GM04503 (cell line): ENCODE data around the gene B4GALT5.

Source experiments
- DNase-seq: peaks from one replicate; pipeline ENCODE4 v3.0.0-alpha.2; 2012; ENCODE audit warnings: low read depth

The B4GALT5 gene

GRCh38 chr20:49603209-49603627 lies 110.5 kb downstream of the B4GALT5 start:
- no peak for DNase-seq

DNA sequence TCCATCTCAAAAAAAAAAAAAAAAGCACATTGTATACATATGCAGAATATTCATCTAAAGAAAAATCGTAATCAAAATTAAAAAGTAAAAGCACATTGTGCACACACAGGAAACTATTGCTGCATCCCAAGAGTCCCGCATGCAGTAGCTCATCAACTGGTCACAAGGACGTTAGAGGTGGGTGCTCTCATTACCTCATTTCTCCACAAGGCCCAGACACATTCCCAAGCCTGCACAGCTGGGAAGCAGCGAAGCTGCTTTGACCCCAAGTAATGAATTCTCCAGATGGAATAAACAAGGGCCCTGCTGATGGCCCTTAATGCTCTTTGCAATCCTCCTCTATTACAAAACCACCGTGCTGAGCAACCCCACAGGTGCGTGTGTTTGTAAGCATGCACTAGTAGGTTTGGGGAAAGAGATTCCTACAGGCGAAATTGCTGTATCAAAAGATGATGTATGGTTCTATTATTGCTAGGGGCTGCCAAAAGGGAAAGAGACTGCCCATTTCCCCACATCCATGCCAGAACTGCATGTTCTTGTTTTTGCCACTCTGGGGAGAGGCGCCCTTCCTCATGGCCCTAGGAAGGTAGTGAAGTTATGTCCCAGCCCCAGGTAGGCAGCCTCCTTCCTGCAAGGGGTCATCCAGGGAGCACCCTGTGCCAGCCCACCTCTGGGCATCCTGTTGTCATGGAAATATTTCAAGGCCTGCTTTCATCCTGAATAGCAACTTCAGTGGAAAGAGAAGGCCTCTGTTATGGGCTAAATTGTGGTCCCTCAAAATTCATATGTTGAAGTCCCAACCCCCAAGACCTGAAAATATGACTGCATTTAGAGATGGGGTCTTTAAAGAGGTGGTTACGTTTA lies 111.1 kb downstream of the B4GALT5 start:
- no peak for DNase-seq

GRCh38 chr20:49601153-49601924 lies 112.3 kb downstream of the B4GALT5 start:
- DNase-seq, result no peak

GRCh38 chr20:49599746-49600113 lies 113.9 kb downstream of the B4GALT5 start:
- no peak for DNase-seq

DNA sequence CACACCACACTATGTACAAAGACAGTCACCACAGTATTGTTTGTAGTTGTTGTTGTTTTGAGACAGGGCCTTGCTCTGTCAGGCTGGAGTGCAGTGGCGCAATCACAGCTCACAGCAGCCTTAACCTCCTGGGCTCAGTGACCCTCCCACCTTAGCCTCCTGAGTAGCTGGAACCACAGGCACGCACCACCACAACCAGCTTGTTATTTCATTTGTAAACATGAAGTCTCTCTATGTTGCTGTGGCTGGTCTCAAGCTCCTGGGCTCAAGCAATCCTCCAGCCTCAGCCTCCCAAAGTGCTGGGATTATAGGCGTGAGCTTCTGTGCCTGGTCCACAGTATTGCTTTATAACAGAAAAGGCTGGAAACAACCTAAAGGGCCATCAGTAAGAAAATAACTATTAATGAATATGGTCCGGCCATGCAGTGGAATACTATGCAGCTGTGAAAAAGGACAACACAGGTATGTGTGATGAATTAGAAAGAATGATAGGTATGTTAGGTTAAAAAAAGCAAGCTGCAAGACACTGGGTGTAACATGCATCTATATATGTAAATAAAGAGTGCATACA lies 115.8 kb downstream of the B4GALT5 start:
- no peak for DNase-seq

GRCh38 chr20:49595811-49596561 lies 117.7 kb downstream of the B4GALT5 start:
- no peak for DNase-seq

DNA sequence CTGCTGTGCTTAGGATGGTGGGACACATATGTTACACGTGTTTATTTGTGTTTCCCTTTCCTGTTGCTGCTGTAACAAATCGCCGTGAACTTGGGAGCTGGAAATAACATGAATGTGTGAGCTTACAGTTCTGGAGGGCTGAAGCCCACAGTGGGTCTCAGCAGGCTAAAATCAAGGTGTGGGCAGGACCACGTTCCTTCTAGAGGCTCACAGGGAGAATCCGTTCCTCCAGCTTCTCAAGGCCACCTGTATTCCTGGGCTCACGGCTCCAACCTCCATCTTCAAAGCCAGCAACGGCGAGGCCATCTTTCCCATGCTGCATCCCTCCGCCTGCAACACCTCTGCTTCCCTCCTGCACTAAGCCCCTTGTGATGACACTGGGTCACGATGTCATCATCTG lies 118.3 kb downstream of the B4GALT5 start:
- no peak for DNase-seq

DNA sequence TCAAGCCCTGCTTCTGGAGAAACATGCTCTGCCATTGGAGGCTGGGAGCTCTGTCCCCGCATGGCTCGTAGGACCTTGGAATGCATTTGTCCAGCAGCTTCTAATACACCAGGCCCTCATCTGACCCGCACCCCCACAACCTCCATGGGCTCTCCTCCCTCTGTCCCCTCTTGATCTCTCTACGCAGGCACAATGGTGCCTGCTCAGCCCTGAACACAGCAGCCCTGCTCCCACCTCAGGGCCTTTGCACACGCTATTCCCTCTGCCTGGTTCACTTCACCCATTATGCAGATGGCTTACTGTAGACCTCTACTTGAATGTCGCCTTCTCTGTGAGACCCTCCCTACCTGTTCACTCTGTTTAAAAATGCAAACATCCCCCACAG lies 118.8 kb downstream of the B4GALT5 start:
- DNase-seq, result no peak

DNA sequence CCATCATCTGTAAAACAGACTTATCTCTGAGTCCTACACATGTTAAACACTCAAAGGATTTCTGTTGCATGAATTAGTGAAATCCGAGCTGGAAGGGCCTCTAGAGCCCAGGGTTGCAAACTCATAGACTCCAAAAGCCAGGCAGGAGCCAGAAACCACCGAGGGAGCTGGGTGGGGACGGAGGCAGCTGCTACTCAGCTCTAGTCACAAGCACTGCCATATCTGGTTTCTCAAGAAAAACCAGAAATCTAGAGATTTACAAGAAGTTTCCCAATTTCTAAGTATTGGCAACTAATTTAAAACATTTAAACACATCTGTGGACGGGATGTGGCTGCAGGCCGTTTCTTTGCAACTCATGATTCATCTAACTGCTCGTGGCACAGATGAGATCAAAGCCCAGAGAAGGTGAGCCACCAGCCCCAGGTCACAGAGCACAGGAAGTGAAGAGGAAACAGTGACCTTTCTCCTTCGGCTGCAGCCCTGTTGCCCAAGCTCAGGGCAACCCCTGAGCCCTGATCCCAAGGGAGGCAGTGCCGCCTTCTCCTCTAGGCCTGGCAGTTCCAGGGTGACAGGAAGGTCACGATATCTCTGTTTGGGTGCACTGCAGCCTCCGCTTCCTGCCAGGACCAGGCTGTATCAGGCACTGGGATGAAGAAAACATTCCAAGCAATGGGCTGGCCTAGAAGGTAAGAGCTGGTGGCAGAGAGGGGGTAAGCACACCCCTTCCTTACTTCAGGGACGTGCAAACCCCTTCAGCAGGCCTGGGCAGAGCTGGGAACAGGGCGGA lies 119.3 kb downstream of the B4GALT5 start:
- peak; percentile 73 for DNase-seq

- DNase-seq, result no peak
These were observed 120.1 kb downstream of the B4GALT5 start for GRCh38 chr20:49593466-49594142.

DNA sequence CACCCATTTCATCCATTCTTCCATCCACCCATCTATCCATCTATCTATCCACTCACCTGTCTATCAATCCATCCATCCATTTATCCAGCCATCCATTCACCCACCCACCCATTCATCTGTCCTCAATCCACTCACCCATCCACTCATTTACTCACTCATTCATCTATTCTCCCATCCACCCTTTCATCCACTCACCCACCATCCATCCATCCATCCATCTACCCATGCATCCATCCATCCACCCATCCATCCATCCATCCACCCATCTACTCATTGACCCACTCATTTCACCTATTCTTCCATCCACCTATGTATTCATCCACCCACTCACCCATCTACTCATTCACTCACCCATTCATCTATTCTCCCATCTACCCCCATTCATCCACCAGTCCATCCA lies 121.6 kb downstream of the B4GALT5 start:
- no peak for DNase-seq

DNA sequence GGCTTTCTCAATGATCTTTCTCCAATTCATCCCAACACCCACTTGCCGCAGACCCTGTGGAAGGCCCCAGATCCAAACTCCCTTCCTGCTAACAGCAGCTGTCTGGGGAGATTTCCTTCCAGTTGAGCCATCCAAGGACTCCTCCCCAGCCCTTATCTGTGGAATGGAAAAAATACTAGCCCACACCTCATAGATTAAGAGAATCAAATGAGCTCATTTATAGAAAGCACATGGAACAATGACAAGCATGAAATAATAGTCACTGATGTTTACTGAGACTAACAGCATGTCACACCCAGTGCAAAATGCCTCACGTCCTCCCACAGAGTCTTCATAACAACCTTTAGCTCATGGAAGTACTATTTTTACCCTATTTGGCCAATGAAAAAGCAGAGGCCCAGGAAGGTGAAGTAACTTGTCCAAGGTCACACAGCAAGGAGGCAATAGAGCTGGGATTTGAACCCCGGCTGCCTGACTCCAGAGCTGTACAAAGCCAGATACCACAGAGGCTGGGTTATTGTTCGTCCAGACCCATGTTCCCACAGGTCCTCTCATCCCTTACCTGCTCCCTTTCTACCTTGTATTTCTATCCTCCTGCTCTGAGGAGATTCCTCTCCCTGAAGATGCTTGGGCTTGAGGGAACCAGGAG lies 122.3 kb downstream of the B4GALT5 start:
- DNase-seq, result no peak

DNA sequence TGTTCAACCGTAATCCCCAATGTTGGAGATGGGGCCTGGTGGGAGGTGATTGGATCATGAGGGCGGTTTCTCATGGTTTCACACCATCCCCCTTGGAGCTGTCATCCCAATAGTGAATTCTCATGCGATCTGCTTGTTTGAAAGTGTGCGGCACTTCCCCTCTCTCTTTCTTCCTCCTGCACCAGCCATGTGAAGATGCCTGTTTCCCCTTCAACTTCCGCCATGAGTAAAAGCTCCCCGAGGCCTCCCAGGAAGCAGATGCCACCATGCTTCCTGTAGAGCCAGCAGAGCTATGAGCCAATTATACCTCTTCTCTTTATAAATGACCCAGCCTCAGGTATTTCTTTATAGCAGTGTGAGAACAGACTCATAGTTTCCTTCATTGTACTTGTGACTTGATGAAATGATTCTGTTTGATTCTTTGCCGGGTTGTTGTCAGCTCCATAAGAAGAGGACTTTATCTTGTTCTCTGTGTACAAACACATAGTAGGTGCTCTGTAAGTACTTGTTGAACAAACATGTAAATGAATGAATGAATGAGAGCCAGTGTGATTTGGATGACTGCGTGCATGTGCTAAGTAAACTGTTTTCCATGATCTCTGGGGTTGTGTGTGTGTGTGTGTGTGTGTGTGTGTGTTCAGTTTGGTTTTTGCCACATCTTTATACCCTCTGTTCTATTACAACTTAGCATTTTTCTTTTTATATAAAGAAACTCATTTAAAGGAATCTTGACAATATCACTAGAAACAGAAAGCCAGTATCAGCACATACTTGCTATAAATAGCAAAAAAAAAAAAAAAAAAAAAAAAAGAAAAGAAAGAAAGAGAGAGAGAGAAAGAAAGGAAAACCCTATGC lies 123.3 kb downstream of the B4GALT5 start:
- DNase-seq, result no peak

GRCh38 chr20:49589747-49590146 lies 123.9 kb downstream of the B4GALT5 start:
- no peak for DNase-seq

DNA sequence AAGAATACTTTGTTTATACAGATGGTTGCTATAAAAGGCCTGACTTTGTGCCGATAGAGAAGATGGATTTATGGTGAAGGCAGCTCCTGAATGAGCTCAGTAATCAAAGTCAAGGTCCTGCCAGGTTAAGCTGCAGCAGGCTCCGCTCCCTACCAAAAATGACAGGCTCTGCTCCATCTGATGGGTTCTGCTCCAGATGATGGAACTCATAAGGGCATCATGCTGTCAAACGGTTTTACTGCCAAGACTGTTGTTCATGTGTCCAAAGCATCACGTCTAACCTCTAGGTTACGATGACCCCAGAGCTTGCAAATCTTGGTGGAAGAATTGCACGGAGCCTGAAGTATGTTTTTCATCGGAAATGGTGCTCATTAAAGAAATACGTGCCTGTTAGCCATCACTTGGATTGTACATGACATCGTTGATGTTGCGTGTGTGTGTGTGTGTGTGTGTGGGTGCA lies 126.5 kb downstream of the B4GALT5 start:
- no peak for DNase-seq

DNA sequence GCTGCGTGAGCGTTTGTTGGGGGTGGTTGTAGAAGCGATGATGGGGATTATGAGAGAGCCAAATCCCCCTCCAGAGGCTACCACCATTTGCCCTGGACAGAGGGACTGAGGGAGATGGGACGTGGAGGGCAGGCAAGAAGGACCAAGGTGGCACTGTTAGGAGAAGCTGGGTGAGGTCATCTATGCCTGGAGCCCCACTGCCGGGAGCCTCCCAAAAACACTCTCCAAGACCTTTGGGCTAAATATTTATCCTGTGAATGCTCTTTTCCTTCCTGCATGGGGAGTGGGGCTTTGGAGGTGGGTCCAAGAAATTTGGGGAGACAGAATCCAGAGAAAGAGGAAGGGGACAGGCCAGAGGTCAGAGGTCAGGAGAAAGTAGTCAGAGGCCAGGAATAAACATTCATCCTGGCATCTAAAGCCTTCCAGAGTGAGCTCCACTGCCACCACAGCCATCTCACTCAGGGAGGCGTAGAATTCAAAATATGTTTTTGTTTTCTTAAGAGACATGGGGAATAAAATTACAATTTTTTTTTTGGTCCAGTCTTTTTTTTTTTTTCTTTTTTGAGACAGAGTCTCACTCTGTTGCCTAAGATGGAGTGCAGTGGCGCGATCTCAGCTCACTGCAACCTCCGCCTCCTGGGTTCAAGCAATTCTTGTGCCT lies 128.0 kb downstream of the B4GALT5 start:
- DNase-seq, result no peak

GRCh38 chr20:49584418-49585382 lies 129.0 kb downstream of the B4GALT5 start:
- no peak for DNase-seq
